HG02798 (cell line): Measurements from ENCODE around the gene CACNA2D1.
A peak's percentile ranks its signal among the peaks of the same experiment; 100 is the strongest.
"Not testable (repeated sequence)": the region's sequence is repeated elsewhere in the genome, so short reads cannot be mapped to it uniquely, and the experiment has no call there.

Experiments used
- ATAC-seq: cut with Tn5 transposase; IDR thresholded peaks from one replicate; pipeline ENCODE4 v1.9.1; 2021; ENCODE audit warnings: mild to moderate bottlenecking; ENCODE audit not compliant: unreplicated experiment, poor library complexity

CACNA2D1 gene

DNA sequence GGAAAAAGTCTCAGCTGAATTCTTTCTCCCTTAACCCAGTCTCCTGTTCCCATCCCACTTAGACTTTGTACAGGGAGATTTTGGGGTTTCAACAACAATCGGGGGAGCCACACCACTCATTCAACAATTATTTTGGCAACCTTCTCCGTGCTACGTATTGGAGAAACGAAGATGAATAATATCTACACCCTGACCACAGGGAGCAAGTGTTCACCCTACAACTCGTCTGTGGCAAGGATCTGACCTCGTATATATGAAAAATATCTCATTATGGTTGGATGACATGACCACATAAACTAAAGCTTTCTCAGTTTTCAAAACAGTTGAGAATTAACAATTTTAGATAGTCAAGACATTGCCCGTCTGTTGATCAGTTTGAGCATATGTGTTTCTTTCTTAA is 302.1 kb downstream of the CACNA2D1 start:
- ATAC-seq, result no peak

DNA sequence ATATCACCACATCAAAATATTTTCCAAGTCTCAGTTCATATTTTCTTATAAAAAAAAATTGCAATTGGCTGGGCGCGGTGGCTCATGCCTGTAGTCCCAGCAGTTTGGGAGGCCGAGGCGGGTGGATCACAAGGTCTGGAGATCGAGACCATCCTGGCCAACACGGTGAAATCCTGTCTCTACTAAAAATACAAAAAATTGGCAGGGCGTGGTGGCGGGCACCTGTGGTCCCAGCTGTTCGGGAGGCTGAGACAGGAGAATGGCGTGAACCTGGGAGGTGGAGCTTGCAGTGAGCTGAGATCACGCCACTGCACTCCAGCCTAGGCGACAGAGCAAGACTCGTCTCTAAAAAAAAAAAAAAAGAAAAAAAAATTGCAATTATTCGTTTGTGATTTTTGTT is 303.0 kb downstream of the CACNA2D1 start:
- ATAC-seq, result not testable (repeated sequence)

DNA sequence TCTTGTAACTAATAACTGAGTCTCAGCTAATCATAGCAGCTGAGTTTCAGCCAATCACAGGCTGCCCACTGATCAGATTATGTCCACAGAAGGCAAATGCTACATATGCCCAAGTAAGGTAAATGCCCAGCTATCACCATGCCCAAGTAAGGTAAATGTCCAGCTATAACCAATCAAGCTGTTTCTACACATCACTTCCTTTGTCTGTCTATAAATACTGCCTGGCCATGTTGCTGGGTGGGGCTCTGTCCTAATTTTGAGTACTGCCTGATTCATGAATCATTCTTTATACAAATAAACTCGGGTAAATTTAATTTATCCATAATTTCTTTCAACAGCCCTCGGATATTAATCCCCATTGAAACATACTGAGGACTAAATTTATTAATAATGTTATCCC is 312.4 kb downstream of the CACNA2D1 start:
- ATAC-seq, result no peak

DNA sequence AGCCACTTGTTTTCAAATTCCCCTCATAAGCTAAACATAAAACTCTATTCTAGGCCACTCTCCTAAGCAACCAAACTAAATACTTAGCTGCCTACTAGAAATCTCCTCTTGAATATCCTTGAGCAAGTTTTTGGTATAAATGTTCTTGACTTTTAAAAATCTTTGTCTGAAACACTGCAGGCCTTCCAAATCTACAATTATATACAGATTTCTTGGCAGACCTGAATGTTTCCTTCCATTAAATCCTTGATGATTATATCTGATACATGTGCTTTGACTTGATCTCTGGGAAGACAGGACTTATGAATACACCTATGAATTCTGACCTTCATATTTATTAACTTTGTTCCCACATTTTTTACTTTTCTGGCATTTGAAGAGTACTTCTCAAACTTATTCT is 314.5 kb downstream of the CACNA2D1 start:
- no peak for ATAC-seq

DNA sequence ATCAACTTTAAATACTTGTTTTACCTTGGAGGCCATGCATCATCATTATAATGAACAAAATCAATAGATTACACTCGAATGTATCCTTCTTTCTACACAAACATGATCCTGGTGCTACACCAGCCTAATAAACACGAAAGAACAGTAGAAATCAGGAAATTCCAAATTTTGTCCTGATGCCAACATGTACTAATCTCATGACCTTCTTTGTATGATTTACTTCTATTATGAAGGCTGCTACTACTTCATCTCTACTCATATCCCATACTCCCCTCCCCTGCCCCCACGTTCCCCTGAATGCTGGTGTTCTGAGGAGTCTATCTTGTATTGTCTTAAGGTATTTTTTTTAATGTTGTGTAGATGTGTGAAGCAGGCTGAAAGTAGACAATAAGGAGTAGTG is 315.0 kb downstream of the CACNA2D1 start:
- no peak for ATAC-seq

DNA sequence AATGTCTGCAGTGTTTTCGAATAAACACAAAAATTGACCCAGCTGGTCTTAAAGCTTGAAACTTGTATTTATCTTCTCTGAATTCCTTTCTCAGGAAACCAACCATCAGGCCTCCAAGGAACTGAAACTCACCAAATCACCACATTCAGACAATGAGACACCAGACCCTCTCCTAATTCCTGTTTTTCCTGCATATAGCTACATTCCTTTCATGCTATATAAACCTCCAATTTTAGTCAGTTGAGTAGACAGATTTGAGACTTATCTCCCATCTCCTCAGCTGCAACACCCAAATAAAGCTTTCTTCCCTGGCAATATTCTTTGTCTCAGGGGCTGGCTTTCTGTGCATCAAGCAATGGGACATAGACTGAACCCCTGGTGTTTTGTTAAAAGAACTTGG is 317.0 kb downstream of the CACNA2D1 start:
- ATAC-seq, result no peak

DNA sequence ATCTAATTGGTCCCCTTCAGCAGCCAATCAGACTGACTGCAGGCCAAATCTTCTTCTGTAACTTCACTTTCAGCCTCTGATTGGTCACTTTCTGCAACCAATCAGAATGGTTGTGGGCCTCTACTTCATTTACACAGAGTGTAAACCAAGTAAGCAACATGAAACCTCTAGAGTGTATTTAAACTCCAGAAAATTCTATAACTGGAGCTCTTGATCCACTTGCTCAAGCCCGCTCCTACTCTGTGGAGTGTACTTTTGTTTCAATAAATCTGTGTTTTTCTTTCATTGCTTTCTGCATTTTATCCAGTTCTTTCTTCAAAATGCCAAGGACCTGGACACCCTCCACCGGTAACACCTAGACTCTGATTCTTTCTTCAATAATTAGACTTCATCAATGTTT is 319.1 kb downstream of the CACNA2D1 start:
- ATAC-seq, result no peak

DNA sequence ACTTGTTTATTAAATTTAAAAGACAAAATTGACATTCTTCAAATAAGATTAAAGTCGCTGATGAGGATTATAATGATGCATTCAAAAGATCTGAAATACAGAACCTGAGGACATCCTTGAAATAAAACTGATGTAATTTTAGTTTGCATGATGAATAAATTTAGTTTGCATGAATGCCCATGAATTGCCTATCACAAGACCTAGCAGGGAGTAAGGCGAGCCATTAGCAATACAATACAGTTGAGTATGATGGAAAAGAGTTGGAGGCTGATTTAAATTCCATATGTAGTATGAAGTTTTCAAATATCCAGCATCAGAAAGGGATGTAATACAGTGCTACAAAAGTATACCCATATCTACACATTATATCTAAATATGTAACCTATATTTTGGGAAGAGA is 321.3 kb downstream of the CACNA2D1 start:
- ATAC-seq, result no peak

DNA sequence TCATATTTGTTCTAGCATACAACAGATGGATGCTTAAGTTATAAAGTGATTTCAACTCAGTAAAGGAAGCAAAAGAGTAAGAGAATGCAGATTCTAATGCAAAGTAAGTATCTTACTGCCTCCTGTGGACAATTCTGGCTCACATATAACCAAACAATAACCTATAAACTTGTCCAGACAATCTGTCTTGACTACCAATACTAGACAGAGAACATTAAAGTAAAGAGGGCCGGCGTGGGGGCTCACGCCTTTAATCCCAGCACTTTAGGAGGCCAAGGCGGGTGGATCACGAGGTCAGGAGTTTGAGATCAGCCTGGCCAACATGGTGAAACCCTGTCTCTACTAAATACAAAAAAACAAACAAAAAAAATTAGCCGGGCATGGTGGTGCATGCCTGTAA is 329.3 kb downstream of the CACNA2D1 start:
- ATAC-seq, result no peak

DNA sequence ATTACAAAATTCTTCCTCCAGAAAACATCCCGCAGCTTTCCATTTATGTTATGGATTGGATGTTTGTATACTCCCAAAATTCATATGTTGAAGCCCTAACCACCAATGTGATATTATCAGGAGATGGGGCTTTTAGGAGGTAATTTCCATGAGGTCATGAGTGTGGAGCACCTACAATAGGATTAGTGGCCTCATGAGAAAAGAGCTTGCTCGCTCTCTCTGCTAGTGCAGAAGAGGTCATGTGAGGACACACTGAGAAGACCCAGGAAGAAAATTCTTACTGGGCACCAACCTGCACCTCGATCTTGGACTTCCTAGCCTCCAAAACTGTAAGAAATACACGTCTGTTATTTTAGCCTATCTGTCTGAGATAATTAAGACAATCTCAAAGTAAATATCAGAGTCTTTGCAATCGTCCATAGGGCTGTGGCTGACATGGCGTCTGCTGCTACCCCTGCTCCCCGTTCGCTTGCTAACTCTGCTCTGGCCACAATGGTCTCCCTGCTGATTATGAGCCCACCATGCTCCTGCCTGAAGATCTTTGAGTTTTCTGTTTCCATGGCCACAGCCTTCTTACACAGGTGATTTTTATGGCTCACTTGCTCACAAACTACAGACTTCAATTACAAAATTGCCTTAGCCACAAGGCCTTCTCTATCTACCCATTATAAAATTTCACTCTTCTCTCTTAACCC is 333.3 kb downstream of the CACNA2D1 start:
- no peak for ATAC-seq

DNA sequence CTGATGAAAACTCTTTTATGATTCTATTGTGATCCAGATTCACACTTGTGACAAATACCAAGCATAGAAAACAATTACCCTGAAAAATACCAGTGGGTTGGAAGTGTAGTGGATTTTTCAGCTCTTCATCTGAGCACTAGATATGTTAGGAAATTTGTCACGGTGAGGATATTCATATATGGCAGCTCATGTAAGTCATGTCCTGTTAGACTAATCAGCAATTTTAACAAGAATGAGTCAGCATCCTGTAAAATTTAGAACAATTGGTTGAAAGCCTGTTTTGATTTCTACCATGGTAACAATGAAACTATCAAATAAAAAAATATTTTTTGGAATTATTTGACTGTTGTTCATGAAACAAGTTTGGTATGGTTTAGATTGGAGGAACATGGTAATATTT is 334.3 kb downstream of the CACNA2D1 start:
- no peak for ATAC-seq

DNA sequence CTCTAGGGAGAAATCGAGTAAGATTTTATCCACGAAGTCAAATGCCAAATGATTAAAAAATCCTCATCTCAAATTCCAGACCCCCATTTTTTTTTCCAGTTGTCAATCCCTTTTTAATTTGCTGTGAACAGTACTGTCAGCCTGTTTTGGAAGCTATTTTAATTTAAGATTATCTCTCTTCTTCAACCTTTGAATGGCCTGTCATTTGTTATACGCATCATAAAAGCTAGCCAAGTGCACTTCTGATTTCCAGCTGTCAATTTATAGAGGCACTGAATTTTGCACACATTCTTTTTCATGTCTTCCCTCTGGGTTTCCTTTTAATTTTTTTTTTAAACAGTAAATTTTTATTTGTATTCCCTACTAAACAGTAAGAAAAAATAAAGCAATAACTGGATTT is 337.4 kb downstream of the CACNA2D1 start:
- ATAC-seq, result no peak

DNA sequence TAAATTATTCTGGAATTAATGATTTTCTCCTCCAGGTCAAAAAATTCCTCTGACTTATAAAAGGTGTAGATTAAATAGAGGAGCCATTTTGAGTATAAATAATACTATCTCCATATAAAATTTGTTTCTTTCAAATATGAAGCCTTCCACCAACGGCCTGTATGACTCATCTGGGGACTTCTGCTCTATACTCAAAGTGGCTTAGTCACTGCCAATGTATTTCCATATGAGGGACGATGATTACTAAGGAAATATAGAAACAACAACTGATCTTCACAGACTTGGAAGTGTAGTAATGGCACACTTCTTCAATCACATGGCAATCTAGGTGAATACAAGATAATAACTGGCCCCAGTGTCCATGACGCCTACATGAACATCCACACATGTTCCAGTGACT is 338.1 kb downstream of the CACNA2D1 start:
- no peak for ATAC-seq

DNA sequence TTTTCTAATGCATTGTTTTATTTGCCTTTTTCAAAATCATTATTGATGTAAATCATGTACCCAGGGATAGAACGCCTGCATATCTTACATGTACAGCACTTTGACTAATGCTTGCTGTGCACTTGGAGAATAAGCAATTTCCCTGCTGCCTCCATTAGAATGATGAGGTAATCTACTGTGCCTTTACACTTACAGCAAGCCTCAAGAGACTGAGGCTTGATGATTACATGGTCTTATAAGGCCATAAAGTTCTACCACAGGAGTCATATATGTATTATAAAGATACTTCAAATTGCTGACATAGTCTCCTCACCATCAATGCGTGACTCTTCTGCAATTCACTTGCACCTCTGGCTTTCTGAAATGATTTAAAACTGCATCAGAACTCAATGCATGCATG is 345.2 kb downstream of the CACNA2D1 start:
- ATAC-seq, result no peak

DNA sequence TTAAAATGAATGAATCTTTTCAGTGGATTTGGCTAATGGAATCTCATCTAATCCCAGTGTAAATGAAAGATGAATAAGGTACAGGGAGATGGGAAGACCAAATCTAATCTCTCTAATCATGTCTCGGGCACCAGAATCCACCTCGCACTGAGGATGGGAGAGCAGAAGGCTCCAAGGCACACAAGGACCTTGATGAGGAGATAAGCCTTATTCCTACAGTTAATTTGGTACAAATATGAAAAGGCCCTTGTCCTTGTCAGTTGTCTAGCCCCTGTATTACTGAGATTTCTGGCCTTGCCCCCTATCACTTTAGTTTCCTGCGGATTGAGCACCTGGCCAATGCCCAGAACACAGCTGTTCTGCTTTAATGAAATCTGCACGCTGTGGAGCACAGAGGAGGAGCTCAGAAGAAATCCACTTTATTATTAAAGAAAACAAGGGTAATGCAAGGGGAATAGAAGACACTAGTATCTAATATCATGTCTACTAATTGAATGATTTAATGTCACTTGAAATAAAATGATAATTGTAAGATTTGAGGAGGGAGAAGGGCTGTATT is 352.4 kb downstream of the CACNA2D1 start:
- ATAC-seq, result no peak

DNA sequence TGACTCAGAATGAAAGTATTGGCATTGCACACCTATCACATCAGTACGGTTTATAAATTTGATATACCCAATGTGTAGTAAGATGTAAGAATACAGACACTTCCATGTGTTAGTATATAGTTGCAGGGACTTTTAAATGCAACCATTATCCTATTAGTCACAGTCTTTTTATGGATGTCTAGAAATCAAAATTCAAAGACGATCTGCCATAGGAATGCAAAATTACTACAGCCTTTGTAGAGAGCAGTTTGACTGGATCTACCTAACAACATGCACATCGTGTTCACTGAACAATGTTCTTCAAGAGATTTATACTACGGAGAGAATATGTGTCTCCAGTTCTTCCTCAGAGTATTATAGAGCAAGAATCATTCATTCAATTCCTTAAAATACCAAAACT is 356.5 kb downstream of the CACNA2D1 start:
- ATAC-seq, result no peak

DNA sequence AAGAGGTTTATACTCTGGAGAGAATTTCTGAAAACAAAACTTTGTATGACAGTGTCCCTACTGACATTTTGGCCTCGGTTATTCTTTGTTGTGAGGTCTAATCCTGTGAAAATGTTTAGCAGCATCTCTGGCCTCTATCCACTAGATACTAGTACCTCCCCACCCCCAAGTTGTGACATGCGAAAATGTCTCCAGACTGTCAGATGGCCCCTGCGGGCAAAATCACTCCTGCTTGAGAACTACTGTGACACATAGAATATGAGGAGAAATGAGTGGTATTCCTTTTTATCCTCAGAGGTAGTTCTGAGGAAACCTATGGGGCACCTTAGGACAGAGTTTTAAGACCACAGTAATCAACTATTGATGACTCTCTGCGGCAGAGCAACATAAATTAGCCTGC is 358.5 kb downstream of the CACNA2D1 start:
- no peak for ATAC-seq

DNA sequence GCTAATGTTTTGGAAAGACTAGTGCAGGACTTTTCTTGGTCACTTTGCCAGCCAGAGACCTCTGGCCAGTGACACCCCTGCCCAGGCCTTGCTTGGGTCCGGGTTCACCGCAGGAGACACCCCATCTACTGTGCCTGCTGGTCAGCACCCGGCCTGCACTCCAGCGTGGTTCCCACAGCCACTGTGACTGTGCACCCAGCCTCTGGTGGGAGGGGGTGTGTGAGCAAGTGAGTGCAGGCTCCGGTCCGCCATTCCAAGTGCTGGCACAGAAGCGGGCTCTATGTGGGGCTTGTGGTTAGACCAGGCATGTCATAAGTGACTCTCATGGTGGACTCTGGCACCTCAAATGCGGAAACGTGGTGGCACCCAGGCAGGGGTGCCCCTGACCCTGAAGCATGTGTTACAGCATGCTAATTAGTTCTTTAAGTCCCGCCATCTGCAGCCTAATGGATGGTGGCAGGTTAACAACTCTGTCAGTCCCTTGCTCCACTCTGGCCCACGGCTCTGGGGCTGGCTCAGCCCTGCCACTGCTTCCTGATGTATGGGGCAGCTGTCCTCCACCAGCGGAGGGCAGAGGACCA is 361.8 kb downstream of the CACNA2D1 start:
- ATAC-seq, result no peak

DNA sequence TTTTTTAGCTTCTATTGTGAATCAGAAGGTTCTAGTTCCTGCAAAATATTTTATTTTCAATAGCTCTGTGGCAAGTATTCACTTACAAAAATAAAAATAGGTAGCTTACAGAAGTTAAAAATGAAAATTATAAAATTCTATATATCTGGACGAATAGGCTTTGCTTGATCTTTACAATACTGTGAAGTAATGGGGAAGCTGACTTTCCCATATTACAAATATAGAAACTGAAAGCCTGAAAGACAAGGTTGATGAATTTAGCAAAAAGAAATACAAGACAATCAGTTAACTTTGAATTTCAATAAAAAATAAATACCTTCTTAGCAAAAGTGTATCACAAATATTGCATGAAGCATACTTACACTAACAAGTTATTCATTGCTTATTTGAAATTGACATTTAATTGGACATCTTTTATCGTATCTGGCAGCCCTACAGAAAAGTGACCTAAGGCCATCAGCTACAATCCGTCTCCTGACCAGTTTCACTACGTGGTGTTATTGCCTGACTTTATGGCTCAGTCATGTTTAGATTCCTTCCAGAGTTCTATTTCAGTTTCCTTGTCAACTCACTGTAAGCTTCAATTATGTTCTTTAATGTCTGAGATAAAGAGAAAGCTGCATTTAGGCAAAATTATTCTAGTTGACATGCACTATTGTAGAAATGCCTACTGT is 363.2 kb downstream of the CACNA2D1 start:
- ATAC-seq, result peak; percentile 55

DNA sequence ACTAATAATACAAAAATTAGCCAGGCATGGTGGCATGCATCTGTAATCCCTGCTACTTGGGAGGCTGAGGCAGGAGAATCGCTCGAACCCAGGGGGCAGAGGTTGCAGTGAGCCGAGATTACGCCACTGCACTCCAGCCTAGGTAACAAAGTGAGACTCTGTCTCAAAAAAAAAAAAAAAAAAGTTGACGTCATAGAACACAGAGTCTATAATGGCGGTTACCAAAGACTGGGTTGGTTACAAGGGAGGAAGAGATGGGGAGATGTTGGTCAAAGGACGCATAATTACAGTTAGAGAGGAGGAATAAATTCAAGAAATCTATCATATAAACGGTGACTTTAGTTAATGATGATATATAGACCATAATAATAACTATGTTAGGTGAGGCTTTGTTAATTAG is 364.1 kb downstream of the CACNA2D1 start:
- no peak for ATAC-seq

DNA sequence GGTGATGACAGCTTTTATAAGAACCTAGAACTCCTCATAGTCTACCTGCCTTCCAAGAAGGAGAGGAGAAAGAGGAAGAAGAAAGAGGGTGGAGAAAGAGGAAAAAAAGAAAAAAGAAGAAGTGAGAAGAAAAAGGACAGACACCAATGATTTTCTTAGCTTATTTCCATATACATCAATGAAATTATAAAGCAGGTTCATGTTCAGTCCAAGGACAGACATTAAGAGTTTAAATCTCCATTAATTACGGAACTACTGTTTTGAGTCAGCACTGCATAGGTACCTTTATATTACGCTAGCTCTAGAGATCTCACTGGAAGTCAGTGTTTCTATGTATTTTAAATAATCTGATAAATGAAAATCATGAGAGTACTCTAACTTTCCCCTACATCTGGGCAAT is 364.8 kb downstream of the CACNA2D1 start:
- no peak for ATAC-seq

DNA sequence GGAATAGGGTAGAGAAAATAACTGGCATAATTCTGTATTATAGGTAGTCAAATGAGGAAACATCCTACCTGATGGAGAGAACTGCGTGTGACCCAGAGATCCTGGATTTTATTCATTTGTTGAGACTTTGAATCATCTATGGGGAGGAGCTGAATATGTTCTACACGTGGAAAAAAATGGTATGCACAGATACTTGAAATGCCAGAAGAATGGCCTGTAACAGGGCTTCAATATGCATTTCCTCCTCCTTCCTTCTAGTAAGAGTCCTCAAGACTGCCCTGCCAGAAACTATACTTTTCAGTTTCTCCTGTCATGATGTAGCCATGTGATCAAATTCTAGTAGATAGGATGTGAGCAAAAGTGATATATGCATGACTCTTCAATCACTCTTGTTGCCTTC is 372.1 kb downstream of the CACNA2D1 start:
- no peak for ATAC-seq
